ENCODE data around the gene GART. TPM values are rescaled to one million over a fixed set of nuclear protein-coding genes. Genes with fewer than 3 reads are reported as not detected.
"Not testable (repeated sequence)": the region's sequence is repeated elsewhere in the genome, so short reads cannot be mapped to it uniquely, and the experiment has no call there.

The GART gene
- polyA plus RNA-seq, 4 donors: 64.7 to 73.1 (median 69.7) TPM

DNA sequence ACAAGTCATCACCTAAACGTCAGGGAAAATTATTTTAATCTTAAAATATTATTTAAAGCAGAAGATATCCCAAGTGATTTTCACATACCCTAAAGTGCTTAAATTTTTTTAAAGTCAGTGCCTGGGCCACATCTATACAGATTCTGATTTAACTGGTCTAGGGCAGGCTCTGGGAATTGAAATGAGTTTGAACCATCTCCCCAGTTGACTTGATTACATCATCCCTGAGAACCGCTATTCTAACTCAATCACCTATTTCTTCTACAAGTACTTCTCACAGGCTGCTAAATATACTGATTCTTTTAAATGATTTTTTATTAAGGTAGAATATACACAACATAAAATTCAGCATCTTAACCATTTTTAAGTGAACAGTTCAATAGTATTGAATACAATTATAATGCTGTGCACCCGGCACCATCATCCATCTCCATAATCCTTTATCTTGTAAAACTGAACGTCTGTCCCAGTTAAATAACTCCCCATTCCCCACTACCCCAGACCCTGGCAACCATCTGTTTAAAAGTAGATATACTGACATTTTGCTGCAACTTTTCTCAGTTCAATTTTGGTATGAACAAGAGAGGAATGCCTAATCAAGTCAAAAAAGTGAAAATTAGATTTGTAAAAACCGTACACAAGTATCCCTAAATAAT is 19.5 kb downstream of the GART start:
- no peak for DNase-seq (ENCODE audit: low read depth in 4 of 4, low spot score in 3 of 4)

DNA sequence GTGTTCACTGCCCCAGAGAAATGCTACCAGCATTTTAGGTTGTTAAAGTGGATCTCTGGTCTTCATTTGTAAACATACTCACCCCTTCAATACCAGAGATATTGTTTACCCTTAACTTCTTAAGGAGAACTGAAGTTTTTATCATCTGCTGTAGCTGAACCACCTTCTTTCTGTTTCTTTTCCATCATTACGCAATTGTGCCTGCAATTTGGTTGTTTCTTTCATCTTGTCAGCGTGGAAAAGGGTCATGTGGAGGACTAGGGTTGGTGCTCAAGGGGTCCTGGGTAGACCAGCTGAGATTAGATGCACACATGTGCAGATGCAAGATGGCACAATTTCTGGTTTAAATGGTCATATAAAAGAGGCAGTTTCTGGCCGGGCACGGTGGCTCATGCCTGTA is 23.0 kb downstream of the GART start:
- no peak for DNase-seq (ENCODE audit: low read depth in 4 of 4, low spot score in 3 of 4)

DNA sequence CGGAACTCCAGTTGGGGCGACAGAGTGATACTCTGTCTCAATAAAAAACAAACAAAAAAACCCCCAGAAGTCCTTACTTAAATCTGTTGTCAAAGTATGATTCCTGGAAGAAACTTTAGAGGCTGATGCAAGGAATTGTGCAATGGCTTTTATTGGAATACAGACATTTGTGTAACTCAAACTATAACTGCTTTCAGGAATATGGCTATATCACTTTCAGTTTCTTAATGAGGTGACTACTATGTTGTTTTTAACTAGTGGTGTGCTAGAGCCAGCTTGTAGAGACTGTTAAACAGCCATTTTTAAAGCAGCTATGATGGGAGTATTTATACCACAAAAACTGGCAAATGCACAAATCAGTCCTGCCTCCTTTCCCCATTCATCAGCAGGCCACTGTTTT is 27.7 kb downstream of the GART start:
- DNase-seq (ENCODE audit: low read depth in 4 of 4, low spot score in 3 of 4): no peak

DNA sequence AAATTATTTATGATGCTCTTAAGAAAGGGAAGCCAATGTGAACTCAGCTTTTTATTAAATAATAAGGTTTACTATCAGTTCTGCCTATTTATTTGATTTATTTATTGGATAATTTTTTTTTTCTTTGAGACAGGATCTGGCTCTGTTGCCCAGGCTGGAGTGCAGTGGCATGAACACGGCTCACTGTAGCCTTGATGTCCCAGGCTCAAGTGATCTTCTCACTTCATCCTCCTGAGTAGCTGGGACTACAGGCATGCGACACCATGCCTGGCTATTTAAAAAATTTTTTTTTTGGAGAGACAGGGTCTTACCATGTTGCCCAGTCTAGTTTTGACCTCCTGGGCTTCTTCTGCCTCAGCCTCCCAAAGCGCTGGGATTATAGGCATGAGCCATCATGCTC is 29.4 kb downstream of the GART start:
- no peak for DNase-seq (ENCODE audit: low read depth in 4 of 4, low spot score in 3 of 4)

DNA sequence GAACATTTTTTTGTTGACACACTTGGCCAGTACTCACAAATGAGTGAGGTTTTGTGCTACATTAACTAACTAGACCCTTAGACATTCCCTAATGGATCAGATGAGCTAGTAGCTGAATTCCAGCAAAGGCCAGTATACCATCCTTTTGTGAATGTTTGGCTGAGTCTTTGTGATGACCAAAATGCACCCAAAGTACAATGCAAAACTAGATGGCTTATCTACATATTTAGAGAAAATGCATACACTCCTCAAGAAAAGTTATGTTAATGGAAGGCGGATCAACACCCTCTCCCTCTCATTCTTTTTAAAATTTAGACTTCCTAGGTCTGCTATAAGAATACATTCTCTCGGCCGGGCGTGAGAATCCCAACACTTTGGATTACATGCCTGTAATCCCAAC is 30.3 kb downstream of the GART start:
- DNase-seq (ENCODE audit: low read depth in 4 of 4, low spot score in 3 of 4): no peak

DNA sequence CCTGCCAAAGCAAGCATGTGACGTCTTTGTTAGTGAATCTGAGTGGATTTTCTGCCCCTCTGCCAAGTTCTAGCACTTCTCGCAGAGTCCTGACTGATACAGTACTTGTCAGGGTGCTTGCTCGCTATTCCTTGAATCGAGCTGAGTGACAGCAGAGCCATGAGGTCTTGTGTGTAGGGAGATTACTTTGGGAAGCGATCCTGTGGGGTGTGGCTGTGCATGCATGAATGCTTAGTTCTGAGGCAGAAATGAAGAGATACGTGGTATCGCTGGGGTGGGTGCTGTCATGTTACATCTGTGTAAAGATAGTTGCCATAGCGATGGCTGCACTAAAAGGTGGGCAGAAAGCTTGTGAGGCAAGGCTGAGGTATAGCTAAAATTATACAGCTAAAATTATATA is 31.1 kb downstream of the GART start:
- DNase-seq (ENCODE audit: low read depth in 4 of 4, low spot score in 3 of 4): no peak

DNA sequence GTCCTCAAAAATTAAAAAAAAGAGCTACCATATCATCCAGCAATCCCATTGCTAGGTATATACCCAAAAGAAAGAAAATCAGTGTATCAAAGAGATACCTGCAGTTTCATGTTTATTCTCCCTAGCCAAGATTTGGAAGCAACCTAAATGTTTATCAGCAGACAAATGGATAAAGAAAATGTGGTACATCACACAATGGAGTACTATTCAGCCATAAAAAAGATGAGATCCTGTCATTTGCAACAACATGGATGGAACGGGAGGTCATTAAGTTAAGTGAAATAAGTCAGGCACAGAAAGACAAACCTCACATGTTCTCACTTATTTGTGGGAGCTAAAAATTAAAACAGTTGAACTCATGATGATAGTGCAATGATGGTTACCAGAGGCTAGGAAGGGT is 34.9 kb downstream of the GART start:
- not testable (repeated sequence) for DNase-seq (ENCODE audit: low read depth in 4 of 4, low spot score in 3 of 4)

DNA sequence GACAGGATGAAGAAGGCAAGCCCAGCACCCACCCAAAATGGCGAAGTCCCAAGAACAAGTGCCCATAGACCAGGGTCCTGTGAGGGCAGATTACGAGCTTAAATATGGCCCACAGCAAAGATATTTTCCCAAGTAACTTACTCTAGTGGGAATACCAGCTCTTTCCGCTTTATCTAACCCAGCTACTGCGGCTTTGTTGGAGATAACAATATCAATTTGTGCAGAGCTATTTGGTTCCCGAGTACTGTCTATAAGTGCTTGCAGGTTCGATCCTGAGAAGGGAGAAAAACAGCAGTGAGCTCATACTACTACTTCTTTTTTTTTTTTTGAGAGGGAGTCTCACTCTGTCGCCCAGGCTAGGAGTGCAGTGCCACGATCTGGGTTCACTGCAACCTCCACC is 36.1 kb downstream of the GART start:
- no peak for DNase-seq (ENCODE audit: low read depth in 4 of 4, low spot score in 3 of 4)

DNA sequence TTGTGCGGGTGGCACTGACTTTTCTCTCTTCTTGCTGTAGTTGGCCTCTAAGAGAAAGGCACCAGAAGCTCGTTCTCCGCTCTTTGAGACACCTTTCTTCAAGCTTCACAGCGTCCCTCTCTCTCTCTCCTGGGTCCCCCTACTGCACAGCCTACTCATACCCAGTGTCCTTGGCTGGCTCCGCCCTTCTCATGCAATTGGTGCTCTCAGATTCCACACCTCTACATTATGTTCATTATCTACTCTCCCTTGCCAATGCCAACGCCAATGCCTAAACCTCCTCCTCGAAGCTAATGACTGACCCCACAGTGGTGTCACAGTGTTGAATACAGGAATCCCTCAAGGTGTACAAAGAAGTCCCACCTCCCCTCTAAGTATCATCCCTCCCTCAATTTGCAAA is 45.6 kb downstream of the GART start:
- no peak for DNase-seq (ENCODE audit: low read depth in 4 of 4, low spot score in 3 of 4)

DNA sequence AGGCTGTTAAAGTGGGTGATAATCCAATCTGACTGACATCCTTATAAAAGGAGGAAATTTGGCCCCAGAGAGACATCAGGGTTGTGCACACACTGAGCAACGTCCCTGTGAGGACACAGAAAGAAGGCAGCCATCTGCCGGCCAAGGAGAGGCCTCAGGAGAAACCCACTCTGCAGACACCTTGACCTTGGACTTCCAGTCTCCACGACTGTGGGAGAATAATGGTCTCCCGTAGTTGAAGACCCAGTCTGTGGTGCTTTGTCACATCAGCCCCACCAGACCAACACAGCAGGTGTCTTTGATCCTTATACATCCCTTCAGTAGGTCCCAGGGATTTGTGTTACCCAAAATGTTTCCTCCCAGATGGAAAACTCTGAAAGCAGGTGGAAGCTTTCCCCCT is 46.2 kb downstream of the GART start:
- no peak for DNase-seq (ENCODE audit: low read depth in 4 of 4, low spot score in 3 of 4)

DNA sequence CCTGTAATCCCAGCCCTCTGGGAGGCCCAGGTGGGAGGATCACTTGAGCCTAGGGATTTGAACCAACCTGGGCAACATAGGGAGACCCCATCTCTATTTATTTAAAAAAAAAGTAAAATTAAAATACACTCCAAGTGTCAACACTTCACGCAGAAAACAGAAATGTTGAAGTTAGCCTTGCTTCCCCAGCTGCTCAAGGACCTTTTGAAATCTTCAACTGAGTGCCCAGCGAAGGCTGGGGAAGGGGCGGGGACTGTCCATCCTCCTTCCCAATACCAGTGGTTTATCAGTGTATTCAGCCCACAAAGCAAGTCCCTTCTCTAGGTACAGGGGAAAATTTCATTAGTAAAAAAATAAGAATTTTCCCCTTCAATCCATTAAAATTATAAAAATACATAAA is 48.2 kb downstream of the GART start:
- no peak for DNase-seq (ENCODE audit: low read depth in 4 of 4, low spot score in 3 of 4)

DNA sequence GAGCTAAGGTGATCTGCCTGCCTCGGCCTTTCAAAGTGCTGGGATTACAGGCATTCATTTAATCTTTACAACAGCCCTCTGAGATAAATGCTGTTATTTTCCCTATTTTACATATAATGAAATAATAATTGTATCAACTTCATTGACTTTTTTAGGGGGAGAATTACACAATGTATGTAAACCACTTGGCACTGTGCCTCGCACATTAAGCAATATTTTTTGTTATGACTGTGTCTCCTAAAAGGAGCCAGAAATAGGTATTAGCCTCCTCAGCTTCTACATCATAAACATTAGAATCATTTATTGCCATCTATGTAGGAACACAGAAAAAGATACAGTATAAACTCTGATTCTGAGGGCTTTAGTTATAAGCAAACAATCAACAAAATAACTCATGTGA is 49.3 kb downstream of the GART start:
- no peak for DNase-seq (ENCODE audit: low read depth in 4 of 4, low spot score in 3 of 4)

DNA sequence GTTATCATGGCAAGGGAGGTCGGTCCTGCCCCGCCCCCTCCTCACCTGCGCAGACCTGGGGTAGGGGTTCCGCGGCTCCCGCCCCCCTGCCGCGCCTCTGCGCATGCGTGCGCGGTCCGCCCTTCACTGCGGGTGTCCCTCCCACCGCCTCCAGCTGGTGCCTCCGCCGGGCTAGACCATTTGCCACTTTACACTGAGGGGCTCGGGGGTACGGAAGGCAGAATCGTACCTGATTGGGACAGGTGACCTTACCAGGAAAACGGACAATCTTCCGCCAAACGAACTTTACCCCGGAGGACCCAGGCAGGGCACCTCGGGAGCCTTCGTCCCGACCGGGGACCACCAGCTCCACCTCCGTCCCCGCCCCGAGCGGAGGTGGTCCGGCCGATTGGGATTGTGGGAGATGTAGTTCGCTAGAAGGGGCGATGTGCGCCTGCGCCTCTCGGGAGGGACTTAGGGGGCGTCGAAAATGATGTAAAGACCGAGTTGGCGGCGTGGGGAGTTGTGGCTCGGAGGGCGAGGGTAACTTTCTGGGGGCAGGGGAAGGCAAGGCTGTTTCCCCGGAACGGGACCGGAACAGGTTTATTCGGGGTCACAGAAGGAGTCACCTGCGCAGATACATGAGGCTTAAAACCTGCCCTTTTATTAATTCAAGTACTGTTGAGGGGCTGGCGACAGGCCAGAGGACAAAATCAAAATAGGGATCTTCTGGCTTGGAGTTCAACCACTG is 50.4 kb downstream of the GART start, which contains the start of gene DNAJC28:
TSS of gene DNAJC28 (minus strand) at position 344 of the 730 bp plus-strand sequence. CDS start 2,323 bp downstream, outside the sequence.
- peak; percentile 90 to 98 (median 92) for DNase-seq (ENCODE audit: low read depth in 4 of 4, low spot score in 3 of 4)

DNA sequence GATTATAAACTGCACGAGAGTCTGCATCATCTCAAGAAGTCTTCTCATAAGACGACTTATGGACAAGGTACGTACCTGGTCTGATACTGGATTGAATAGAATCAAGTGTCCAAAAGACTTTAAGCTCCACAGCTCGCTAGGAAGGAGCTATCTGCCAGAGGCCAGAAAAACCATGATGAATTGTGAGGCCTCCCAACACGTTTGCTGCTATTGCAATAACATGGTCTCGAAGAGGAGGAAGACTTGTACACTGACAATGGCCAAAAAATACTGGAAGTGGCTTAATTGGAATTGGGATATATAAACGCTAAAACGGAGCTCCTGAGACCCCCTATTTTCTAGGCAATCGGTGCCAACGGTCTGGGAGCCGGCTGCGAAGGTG is 50.9 kb downstream of the GART start:
- DNase-seq (ENCODE audit: low read depth in 4 of 4, low spot score in 3 of 4): no peak

DNA sequence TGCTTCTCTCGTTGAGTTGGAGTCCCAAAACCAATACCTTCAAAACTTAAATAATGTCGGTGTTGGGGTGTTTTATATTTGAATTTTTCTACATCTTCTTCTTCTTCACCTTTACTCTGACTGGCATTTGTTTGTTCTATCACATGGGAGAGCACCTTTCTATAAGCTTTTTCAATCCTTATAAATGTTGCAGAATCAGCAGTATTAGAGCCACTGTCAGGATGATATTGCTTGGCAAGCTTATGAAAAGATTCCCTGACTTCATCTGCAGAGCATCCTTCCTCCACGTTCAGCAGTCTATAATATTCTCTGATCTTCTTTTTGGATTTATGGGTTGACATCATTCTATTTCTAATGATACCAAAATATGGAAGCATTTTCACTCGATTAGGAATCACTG is 53.0 kb downstream of the GART start:
- DNase-seq (ENCODE audit: low read depth in 4 of 4, low spot score in 3 of 4): no peak

DNA sequence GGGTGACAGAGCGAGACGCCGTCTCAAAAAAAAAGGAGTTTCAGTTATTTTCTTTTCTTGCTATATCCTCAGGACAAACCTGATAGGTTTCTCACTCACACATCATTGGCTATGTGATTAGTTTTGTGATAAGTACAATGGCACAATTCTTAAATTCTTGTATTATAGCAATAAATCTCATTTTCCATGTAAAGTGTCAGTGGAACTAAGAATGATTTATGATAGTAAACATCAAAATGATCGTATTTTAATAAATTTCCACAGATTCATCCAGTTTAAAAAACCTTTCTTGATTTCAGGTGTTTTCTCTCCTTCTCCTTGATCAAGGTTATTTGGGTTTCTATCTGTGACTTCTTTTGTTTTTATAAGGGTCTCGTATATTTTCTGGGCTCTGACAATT is 53.9 kb downstream of the GART start:
- DNase-seq (ENCODE audit: low read depth in 4 of 4, low spot score in 3 of 4): no peak

DNA sequence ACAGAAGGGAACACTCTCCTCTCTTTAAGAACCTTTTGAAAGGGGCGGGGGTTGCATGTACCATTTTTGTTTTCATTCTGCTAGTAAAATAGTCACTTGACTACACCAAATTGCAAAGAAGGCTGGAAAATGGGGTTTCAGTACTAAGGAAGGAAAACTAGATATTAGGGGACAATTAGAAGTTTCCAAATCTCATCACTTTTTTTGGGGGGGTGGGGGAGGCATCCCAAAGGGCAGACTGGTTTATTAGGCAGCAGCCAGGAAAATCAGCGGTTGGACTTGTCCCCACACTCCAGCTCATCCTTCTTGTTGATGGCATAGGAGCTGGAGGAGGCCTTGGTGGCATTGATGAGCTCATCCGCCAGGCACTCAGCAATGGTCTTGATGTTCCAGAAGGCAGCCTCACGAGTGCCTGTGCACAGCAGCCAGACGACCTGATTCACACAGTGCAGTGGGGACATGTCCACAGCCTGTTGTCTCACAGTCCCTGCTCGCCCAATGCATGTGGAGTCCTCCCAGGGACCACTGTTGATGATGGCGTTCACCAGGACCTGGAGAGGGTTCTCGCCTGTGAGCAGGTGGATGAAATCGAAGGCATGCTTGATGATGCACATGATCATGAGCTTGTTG is 60.5 kb downstream of the GART start:
- DNase-seq (ENCODE audit: low read depth in 4 of 4, low spot score in 3 of 4): no peak

DNA sequence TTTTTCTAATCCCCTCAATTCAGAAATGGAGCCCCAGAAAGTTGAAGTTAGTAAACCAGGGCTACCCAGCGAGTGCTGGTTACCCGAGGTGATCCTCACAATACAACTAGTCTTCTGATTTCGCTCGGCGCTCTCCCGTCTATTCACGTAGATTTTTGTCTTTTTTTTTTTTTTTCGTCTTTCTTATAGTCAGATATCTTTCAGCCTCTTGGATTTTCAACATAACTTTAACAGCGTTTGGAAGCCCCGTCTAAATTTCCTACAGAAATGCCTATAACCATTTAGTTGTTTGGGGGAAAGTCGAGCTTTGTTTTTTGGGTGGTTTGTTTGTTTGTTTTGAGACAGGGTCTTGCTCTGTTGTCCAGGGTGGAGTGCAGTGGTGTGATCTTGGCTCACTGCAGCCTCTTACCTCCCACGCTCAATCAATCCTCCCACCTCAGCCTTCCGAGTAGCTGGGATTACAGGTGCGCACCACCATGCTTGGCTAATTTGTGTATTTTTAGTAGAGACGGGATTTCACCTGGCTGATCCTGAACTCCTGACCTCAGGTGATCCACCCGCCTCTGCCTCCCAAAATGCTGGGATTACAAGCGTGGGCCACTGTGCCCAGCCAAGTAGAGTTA is 61.3 kb downstream of the GART start:
- DNase-seq (ENCODE audit: low read depth in 4 of 4, low spot score in 3 of 4): no peak

DNA sequence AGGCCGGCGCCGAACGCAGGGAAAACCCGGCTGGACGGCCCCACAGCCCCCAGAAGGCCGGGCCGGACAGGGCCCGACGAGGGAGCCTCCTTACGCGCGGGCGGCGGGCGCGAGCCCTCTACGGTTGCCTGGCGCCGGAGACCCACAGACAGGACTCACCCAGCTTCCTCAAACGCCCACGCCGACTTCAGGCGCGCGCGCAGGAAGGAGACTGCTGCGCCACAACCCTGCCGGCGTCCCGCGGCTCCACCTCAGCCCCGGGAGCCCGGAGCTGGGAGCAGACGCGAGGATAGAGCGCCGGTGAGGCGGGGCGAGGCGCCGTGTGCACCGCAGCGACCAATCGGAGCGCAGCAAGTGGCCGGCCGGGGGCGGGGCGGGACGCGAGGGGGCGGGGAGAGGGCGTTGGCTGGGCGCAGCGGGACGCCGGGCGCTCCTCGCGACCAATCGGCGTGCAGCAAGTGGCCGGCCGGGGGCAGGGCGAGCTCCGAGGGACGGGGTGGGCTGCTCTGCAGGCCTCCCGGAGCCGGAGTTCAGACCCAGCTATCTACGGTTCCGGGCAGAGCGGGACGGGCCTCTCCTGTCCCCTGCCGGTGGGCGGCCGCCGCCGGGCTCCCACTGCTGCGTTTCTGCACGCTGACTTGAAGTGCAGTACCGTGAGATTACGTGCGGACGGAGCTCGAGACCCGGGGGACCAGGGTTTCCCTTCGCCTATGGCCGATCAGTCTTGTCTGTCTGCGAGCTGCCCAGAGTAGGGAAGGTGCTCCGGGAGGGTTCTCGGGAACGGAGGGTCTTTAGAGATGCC is 62.0 kb downstream of the GART start, which contains the start of gene TMEM50B:
TSS of gene TMEM50B (minus strand) at position 296 of the 802 bp plus-strand sequence. CDS start 11,089 bp downstream, outside the sequence.
- DNase-seq (ENCODE audit: low read depth in 4 of 4, low spot score in 3 of 4): peak; percentile 83 to 91 (median 88)

DNA sequence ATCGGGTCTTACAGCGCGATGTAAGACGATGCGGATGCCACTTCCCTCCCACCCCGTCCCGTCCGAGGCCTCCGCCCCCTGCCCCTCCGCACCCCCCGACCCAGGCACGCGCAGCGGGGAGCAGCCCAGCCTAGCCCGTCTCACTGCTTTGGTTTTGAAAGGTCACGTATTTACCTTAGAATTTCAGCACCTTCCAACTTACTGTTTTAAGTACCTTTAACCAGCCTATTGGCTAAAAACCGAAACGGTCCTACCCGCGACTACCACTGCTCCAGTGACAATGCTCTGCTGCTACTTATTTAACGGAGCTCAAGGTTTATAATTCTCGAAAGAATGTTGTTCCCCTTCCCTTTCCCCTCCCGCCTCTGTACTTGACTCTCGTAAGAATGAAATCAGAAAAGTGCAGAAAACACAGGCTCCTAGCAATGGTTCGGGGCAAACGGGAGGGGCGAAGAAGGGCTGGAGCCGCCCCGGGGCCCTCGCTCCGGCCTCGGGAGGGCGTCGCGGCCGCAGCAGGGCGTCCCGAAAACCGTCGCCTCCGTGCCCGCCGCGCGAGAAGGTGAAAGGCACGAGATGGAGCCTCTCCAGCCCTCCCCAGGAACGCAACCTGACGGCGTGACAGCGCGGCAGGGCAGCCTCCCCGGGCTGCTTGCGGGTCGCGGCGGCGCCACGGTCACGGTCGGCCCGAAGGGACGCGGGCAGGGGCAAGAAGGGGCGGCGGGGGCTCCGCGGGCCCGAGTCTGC is 62.8 kb downstream of the GART start:
- DNase-seq (ENCODE audit: low read depth in 4 of 4, low spot score in 3 of 4): peak in 3 of 4 donors; percentile 14 to 35 (median 22)

All from right renal pelvis (tissue), 4 donors.